Fibroblast of the aortic adventitia (primary cell): ENCODE data around the gene ACOT7. TPM values are rescaled to one million over a fixed set of nuclear protein-coding genes. Genes with fewer than 3 reads are reported as not detected.
"Not testable (repeated sequence)": the region's sequence is repeated elsewhere in the genome, so short reads cannot be mapped to it uniquely, and the experiment has no call there.

ENCODE experiments used
- DNase-seq: peaks from one replicate; pipeline ENCODE4 v3.0.0-alpha.2; 2010; ENCODE audit warnings: low read depth
- H3K4me3 ChIP-seq: 2 replicates; pipeline ENCODE4 v1.5.1; 2011; ENCODE audit warnings: low read depth, mild to moderate bottlenecking, control low read depth, low read length, moderate library complexity
- CTCF ChIP-seq: IDR thresholded peaks from 2 replicates; pipeline ENCODE4 v1.5.1; 2011; ENCODE audit warnings: mild to moderate bottlenecking, low read length, control low read depth, inconsistent platforms; ENCODE audit not compliant: insufficient read depth
- total RNA-seq: library from RNA; depleted of rRNA; stranded (reverse); fragments of >200 nt; gene quantifications from 2 replicates; pipeline ENCODE4 v1.2.3, GENCODE V29; 2012; ENCODE audit warnings: low replicate concordance

ACOT7 gene
- total RNA-seq, 1 donor, result 16.0 TPM

- no peak for DNase-seq
- no peak overlapping the region for H3K4me3 ChIP-seq
- TF ChIP-seq CTCF, result no peak
Observed at GRCh38 chr1:6435129-6435528, 41.6 kb upstream of the ACOT7 start.

- no peak for TF ChIP-seq CTCF
- DNase-seq, result no peak
- no peak overlapping the region for H3K4me3 ChIP-seq
Observed at GRCh38 chr1:6434186-6434585, 40.6 kb upstream of the ACOT7 start.

- not testable (repeated sequence) for DNase-seq, H3K4me3 ChIP-seq
Observed at GRCh38 chr1:6431645-6432579, 38.3 kb upstream of the ACOT7 start.

- not testable (repeated sequence) for H3K4me3 ChIP-seq, DNase-seq
Observed at GRCh38 chr1:6429660-6430411, 36.3 kb upstream of the ACOT7 start.

- H3K4me3 ChIP-seq, DNase-seq: not testable (repeated sequence)
Observed at GRCh38 chr1:6428453-6428852, 34.9 kb upstream of the ACOT7 start.

- TF ChIP-seq CTCF, result no peak
- H3K4me3 ChIP-seq, result no peak overlapping the region
- no peak for DNase-seq
Observed at GRCh38 chr1:6427441-6428390, 34.1 kb upstream of the ACOT7 start.

GRCh38 chr1:6426972-6427350 lies 33.4 kb upstream of the ACOT7 start:
- no peak overlapping the region for H3K4me3 ChIP-seq
- DNase-seq, result no peak
- TF ChIP-seq CTCF, result no peak
